Esophagus muscularis mucosa (tissue), 4 donors: ENCODE measurements around the gene EDEM3.

ENCODE experiments used
- CTCF ChIP-seq, 3 experiments: fragments of 200-600 bp in 2 of 3; fragments of 450-650 bp in 1 of 3; sonication (generic) in 2 of 3; IDR thresholded peaks; one replicate each; pipeline ENCODE4 v1.5.1; 2017 to 2019; ENCODE audit warnings: antibody characterized with exemption in 3 of 3, mild to moderate bottlenecking in 2 of 3, moderate library complexity in 1 of 3
- EP300 ChIP-seq: sonication (generic); formaldehyde crosslinking; IDR thresholded peaks from one replicate; pipeline ENCODE4 v1.6.1; 2017; ENCODE audit warnings: antibody characterized with exemption
- POLR2A ChIP-seq: fragments of 450-650 bp; IDR thresholded peaks from one replicate; pipeline ENCODE4 v1.6.1; 2017; ENCODE audit warnings: antibody characterized with exemption, moderate library complexity, mild to moderate bottlenecking, low read depth
- POLR2AphosphoS5 ChIP-seq, 2 donors: sonication (generic); formaldehyde crosslinking; IDR thresholded peaks; one replicate each; pipeline ENCODE4 v1.6.1; 2017; ENCODE audit warnings: antibody characterized with exemption in 2 of 2

GRCh38 chr1:184739796-184740195 is 14.9 kb downstream of the EDEM3 start:
- TF ChIP-seq CTCF (IDR thresholded peaks at IDR 0.05) (no peak), POLR2A (no peak), POLR2AphosphoS5 (IDR thresholded peaks at IDR 0.05) (no peak), EP300 (no peak)
